Tibial nerve (tissue), 4 donors: ENCODE results near the gene ALDH1A3.

Experiments used
- CTCF ChIP-seq, 5 experiments: fragments of 200-600 bp in 3 of 5; fragments of 450-650 bp in 2 of 5; sonication (generic) in 3 of 5; IDR thresholded peaks; one replicate each; pipeline ENCODE4 v1.5.1; 2016 to 2019; ENCODE audit warnings: antibody characterized with exemption in 5 of 5, mild to moderate bottlenecking in 3 of 5, moderate library complexity in 2 of 5
- EP300 ChIP-seq, 2 donors: sonication (generic); formaldehyde crosslinking; IDR thresholded peaks; one replicate each; pipeline ENCODE4 v1.6.1; 2017; ENCODE audit warnings: antibody characterized with exemption in 2 of 2, mild to moderate bottlenecking in 1 of 2
- POLR2A ChIP-seq, 2 donors: fragments of 450-650 bp; IDR thresholded peaks; one replicate each; pipeline ENCODE4 v1.6.1; 2017; ENCODE audit warnings: antibody characterized with exemption in 2 of 2, mild to moderate bottlenecking in 2 of 2, moderate library complexity in 2 of 2

- TF ChIP-seq CTCF (IDR thresholded peaks at IDR 0.05) (no peak), POLR2A (IDR thresholded peaks at IDR 0.05) (no peak), EP300 (IDR thresholded peaks at IDR 0.05) (no peak)
These were observed 11.2 kb downstream of the ALDH1A3 start for GRCh38 chr15:100890850-100891249.
